ENCODE data around the gene VENTX.
"Not testable (repeated sequence)": the region's sequence is repeated elsewhere in the genome, so short reads cannot be mapped to it uniquely, and the experiment has no call there.

Gene VENTX

GRCh38 chr10:133254421-133255120 lies 16.9 kb downstream of the VENTX start:
- DNase-seq (ENCODE audit: low read depth, low spot score) = no peak

DNA sequence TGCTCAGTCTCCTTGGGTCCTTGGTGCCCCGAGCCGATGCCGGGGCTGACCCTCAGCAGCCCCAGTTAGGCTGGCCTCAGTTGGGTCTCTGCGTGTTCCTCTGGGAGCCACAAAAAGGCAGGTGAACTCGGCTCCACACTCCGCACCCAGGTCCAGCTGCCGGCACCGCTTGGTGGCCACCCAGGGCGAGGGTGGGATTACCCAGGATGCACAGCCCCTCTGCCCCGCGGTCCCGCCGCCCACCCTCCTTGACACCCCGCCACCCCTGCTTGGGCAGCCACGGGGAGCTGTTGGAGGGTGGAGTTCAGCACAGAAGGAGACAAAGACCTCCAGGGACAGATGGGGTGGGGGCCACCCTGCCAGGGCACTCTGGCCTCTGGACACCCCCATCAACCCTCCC lies 17.7 kb downstream of the VENTX start:
- DNase-seq (ENCODE audit: low read depth, low spot score) = no peak

DNA sequence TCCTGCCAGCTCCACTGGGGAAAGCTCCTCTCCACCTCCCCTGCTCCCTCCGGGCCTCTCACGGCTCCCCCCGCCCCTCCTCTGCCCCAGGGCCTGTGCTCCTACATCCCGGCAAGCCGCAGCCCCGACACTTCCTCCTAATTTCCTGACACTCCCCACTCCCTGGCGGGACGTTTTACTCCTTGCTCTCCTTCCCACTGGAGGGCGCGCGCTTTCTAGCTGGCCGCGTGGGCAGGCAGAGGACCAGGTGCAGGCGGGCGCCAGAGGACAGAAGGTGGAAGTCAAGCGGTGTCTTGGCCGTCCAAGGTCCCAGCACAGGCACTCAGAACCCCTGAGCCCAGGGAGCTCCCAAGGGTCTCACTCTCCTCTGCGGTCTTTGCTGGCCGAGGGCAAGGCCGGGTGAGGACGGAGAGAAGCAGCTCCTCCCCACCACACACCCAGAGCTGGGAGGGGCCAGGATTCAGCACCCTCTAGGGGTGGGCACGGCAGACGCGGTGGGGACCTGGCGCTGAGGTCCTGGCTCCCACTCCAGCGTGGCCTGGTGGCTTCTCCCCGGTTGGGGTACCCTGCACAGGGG lies 19.9 kb downstream of the VENTX start:
- DNase-seq (ENCODE audit: low read depth, low spot score) = no peak

GRCh38 chr10:133258066-133258817 lies 20.6 kb downstream of the VENTX start:
- DNase-seq (ENCODE audit: low read depth, low spot score) = no peak

DNA sequence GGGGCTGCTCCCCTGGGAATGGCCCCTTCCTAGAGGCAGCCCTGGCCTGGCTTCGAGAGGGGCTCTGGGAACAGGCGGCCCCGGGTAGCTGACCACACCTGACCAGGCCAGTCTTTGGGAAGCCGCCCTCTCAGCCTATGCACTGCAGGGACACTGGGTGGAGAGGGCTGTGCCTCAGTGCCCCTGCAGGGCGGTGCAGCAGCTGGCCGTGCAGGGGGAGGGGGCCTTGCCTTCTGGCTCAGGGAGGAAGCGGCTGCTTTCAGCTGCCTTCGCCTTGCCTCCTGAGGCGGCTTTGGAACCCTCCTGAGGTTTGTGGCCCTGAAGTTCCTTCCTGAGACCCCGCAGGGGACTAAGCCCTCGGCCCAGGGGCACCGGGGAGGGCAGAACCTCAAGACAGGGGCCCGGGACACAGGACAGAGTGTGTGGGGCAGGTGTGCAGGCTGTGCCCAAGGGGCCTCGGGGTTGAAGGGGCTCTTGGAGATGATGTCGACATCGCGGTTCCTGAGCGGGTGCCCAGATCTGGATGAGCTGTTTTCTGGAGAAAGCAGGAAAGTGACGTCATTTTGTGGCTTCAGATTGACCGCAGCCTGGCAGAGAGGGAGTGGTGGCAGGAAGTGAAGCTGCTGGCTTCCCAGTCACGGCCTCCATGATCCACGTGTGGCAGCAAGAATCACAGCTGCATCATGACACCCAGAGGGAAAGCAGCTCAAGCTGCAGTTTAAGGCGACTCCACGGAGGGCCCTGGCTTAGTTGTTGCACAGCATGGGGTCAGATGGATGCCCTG lies 21.4 kb downstream of the VENTX start:
- DNase-seq (ENCODE audit: low read depth, low spot score) = peak; percentile 49

DNA sequence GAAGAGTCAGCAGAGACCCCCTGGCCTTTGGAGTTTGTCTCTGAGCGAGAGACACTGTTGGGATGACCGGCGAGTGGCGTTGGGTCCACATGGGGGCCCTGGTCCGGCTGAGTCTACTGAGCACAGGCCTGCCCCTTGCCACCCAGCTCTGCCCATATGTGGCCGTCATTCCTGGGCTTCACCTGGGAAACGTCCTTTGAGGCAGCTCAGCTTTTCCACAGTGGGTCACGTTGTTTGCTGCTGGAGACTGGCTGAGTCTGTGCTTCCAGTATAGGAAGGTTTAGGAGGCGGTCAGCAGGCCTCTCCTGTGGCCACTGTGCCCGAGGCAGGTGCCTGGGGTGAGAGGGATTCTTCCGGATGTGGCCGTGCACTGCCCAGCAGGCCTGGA lies 21.9 kb downstream of the VENTX start:
- DNase-seq (ENCODE audit: low read depth, low spot score) = no peak

- no peak for DNase-seq (ENCODE audit: low read depth, low spot score)
Observed at GRCh38 chr10:133260895-133261725, 23.5 kb downstream of the VENTX start.

GRCh38 chr10:133261726-133262325 lies 24.2 kb downstream of the VENTX start:
- peak; percentile 63 for DNase-seq (ENCODE audit: low read depth, low spot score)

GRCh38 chr10:133262696-133263095 lies 25.0 kb downstream of the VENTX start:
- no peak for DNase-seq (ENCODE audit: low read depth, low spot score)

- no peak for DNase-seq (ENCODE audit: low read depth, low spot score)
Observed at GRCh38 chr10:133263674-133264073, 26.0 kb downstream of the VENTX start.

GRCh38 chr10:133264461-133264860 lies 26.8 kb downstream of the VENTX start:
- DNase-seq (ENCODE audit: low read depth, low spot score) = no peak

DNA sequence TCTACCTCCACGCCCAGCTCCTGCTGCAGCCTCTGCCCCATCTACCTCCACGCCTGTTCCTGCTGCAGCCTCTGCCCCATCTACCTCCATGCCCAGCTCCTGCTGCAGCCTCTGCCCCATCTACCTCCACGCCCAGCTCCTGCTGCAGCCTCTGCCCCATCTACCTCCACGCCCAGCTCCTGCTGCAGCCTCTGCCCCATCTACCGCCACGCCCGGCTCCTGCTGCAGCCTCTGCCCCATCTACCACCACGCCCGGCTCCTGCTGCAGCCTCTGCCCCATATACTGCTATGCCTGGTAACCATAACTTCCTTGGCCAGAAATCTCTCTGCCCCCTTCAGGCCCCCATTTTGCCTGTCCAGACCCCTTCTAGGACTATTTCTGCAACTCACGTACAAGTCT lies 27.4 kb downstream of the VENTX start:
- not testable (repeated sequence) for DNase-seq (ENCODE audit: low read depth, low spot score)

GRCh38 chr10:133266056-133266795 lies 28.6 kb downstream of the VENTX start:
- no peak for DNase-seq (ENCODE audit: low read depth, low spot score)

GRCh38 chr10:133267293-133267692 lies 29.6 kb downstream of the VENTX start:
- DNase-seq (ENCODE audit: low read depth, low spot score) = no peak

DNA sequence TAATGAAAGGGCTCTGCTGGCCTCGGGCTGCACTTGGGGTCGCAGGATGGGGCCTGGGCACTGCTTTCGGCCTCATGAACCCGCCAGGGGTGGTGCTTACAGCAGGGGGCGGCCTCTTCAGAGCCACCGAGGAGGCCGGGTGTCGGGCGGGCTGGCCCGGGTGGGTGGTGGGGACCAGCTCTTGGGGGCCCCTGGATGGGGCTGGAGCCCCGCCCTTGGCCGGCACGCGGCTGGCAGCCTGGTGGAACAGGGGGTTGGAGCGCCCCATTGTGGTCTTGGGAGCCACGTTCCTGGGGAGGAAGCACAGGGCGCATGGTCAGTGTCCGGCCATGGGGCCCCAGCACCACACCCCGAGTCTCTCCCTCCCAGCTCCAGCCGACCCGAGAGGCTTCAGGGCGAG lies 30.2 kb downstream of the VENTX start:
- DNase-seq (ENCODE audit: low read depth, low spot score) = no peak

- DNase-seq (ENCODE audit: low read depth, low spot score) = no peak
Observed at GRCh38 chr10:133268532-133268931, 30.9 kb downstream of the VENTX start.

- DNase-seq (ENCODE audit: low read depth, low spot score) = no peak
Observed at GRCh38 chr10:133269367-133269766, 31.7 kb downstream of the VENTX start.

GRCh38 chr10:133270204-133270603 lies 32.5 kb downstream of the VENTX start:
- DNase-seq (ENCODE audit: low read depth, low spot score) = no peak

GRCh38 chr10:133270773-133271297 lies 33.2 kb downstream of the VENTX start:
- no peak for DNase-seq (ENCODE audit: low read depth, low spot score)

Measured in activated naive CD8-positive, alpha-beta T cell treated with anti-CD3 and anti-CD28 coated beads, Interleukin-2, amount 50 U/mL, for 16 hours (primary cell).